RWPE2 (cell line): Measurements from ENCODE around the gene SRSF3.

Source experiments
- ATAC-seq: fragments of 200-7000 bp; cut with Tn5 transposase; 3 replicates; pipeline ENCODE4 v1.9.1; 2021; ENCODE audit warnings: low read depth
- DNase-seq: peaks from one replicate; pipeline ENCODE4 v3.0.0-alpha.2; 2020; ENCODE audit warnings: low spot score
- H3K27ac ChIP-seq: fragments of 450-650 bp; 2 replicates; pipeline ENCODE4 v1.5.1; 2017; ENCODE audit warnings: mild to moderate bottlenecking; ENCODE audit not compliant: poor library complexity, severe bottlenecking
- H3K27me3 ChIP-seq: fragments of 250-450 bp; sonication (Bioruptor Pico); 2 replicates; pipeline ENCODE4 v1.5.1; 2021; ENCODE audit warnings: mild to moderate bottlenecking, moderate library complexity; ENCODE audit not compliant: insufficient read depth, poor library complexity, severe bottlenecking
- H3K36me3 ChIP-seq: fragments of 250-450 bp; sonication (Bioruptor Pico); 2 replicates; pipeline ENCODE4 v1.5.1; 2020; ENCODE audit warnings: low read depth, mild to moderate bottlenecking, moderate library complexity
- H3K4me1 ChIP-seq: fragments of 250-450 bp; sonication (Bioruptor Pico); 2 replicates; pipeline ENCODE4 v1.5.1; 2021; ENCODE audit warnings: mild to moderate bottlenecking, moderate library complexity; ENCODE audit not compliant: insufficient read depth, poor library complexity, severe bottlenecking
- H3K4me3 ChIP-seq: fragments of 250-450 bp; sonication (Bioruptor Pico); 2 replicates; pipeline ENCODE4 v1.5.1; 2021; ENCODE audit warnings: mild to moderate bottlenecking, moderate library complexity; ENCODE audit not compliant: severe bottlenecking
- H3K9me3 ChIP-seq: fragments of 250-450 bp; sonication (Bioruptor Pico); 2 replicates; pipeline ENCODE4 v1.5.1; 2021; ENCODE audit warnings: mild to moderate bottlenecking, moderate library complexity; ENCODE audit not compliant: severe bottlenecking
- CTCF ChIP-seq: fragments of 450-650 bp; IDR thresholded peaks from one replicate; pipeline ENCODE4 v1.5.1; 2017; ENCODE audit warnings: mild to moderate bottlenecking, moderate library complexity; ENCODE audit not compliant: poor library complexity, severe bottlenecking

The SRSF3 gene

GRCh38 chr6:36612101-36612625 is 18.0 kb downstream of the SRSF3 start:
- H3K27me3 ChIP-seq = no peaks in the 10 kb centered on the region
- no peak for ATAC-seq
- H3K4me3 ChIP-seq = no peak overlapping the region
- H3K9me3 ChIP-seq = no peaks in the 10 kb centered on the region
- H3K36me3 ChIP-seq = peaks cover 59% of the 10 kb centered on the region
- no peak for DNase-seq
- H3K4me1 ChIP-seq = peaks cover 30% of the 10 kb centered on the region
- no peak overlapping the region for H3K27ac ChIP-seq
- TF ChIP-seq CTCF = no peak

GRCh38 chr6:36613200-36613995 is 19.2 kb downstream of the SRSF3 start:
- H3K9me3 ChIP-seq = no peaks in the 10 kb centered on the region
- H3K4me1 ChIP-seq = peaks cover 28% of the 10 kb centered on the region
- peaks cover 51% of the 10 kb centered on the region for H3K36me3 ChIP-seq
- no peak for DNase-seq
- no peak overlapping the region for H3K27ac ChIP-seq
- no peak overlapping the region for H3K4me3 ChIP-seq
- no peak for TF ChIP-seq CTCF
- no peaks in the 10 kb centered on the region for H3K27me3 ChIP-seq
- no peak for ATAC-seq

GRCh38 chr6:36615018-36615761 is 21.0 kb downstream of the SRSF3 start:
- no peak for ATAC-seq
- DNase-seq = no peak
- Histone ChIP-seq H3K27ac (peak overlapping the region; percentile 66), H3K4me1 (peaks cover 16% of the 10 kb centered on the region), H3K27me3 (no peaks in the 10 kb centered on the region), H3K9me3 (no peaks in the 10 kb centered on the region), H3K36me3 (peaks cover 35% of the 10 kb centered on the region), H3K4me3 (no peak overlapping the region)
- TF ChIP-seq CTCF = peak; percentile 86

GRCh38 chr6:36616893-36617521 is 22.8 kb downstream of the SRSF3 start:
- H3K27ac ChIP-seq = peak overlapping the region; percentile 66
- peak; percentile 91 for ATAC-seq
- H3K4me3 ChIP-seq = no peak overlapping the region

More at GRCh38 chr6:36616893-36617521, 22.8 kb downstream of the SRSF3 start:
- TF ChIP-seq CTCF = no peak
- peak; percentile 87 for DNase-seq
- H3K36me3 ChIP-seq = peaks cover 17% of the 10 kb centered on the region
- no peaks in the 10 kb centered on the region for H3K9me3 ChIP-seq
- no peaks in the 10 kb centered on the region for H3K27me3 ChIP-seq
- peaks cover 16% of the 10 kb centered on the region for H3K4me1 ChIP-seq
